Caco-2 (cell line): Measurements from ENCODE around the gene CCDC28B. TPM values are rescaled to one million over a fixed set of nuclear protein-coding genes. Genes with fewer than 3 reads are reported as not detected.

Source experiments
- BruUV-seq: library from RNA; stranded (reverse); fragments of 400-500 nt; replicated peaks from 2 replicates; lab custom pipeline; 2021; lab: Mats Ljungman, UMichigan
- CTCF ChIA-PET: fragments of 300-600 bp; sonication (Branson Sonifier 250); formaldehyde crosslinking; loops from one replicate; lab custom pipeline; 2022; ENCODE audit warnings: antibody characterized with exemption; lab: Charles Lee
- POLR2A ChIA-PET: fragments of 300-600 bp; sonication (Branson Sonifier 250); formaldehyde crosslinking; loops from one replicate; lab custom pipeline; 2022; ENCODE audit warnings: antibody characterized with exemption; lab: Charles Lee
- DNase-seq, 2 experiments: peaks; one replicate each; pipeline versions ENCODE4 v3.0.0 to v3.0.0-alpha.2; 2020 to 2022
- H3K27me3 ChIP-seq: replicated peaks from 2 replicates; pipeline ENCODE4 v1.6.0; 2011; ENCODE audit warnings: low read length; ENCODE audit not compliant: control insufficient read depth, insufficient read depth
- H3K36me3 ChIP-seq: 2 replicates; pipeline ENCODE4 v1.5.1; 2011; ENCODE audit warnings: low read length; ENCODE audit not compliant: control insufficient read depth, insufficient read depth
- H3K4me1 ChIP-seq: fragments of 250-450 bp; sonication (Bioruptor Pico); 2 replicates; pipeline ENCODE4 v1.5.1; 2020; ENCODE audit warnings: mild to moderate bottlenecking
- H3K4me3 ChIP-seq: 2 replicates; pipeline ENCODE4 v1.5.1; 2011; ENCODE audit warnings: low read depth, mild to moderate bottlenecking, control low read depth, low read length
- H3K9me3 ChIP-seq: fragments of 250-450 bp; sonication (Bioruptor Pico); 2 replicates; pipeline ENCODE4 v1.5.1; 2020; ENCODE audit warnings: mild to moderate bottlenecking, moderate library complexity
- H3K27ac Mint-ChIP-seq: one replicate; pipeline ENCODE4 v1.8.0; 2022; ENCODE audit warnings: mixed read lengths; ENCODE audit not compliant: unreplicated experiment
- H3K27me3 Mint-ChIP-seq: one replicate; pipeline ENCODE4 v1.8.0; 2022; ENCODE audit warnings: mixed read lengths; ENCODE audit not compliant: insufficient read depth, unreplicated experiment
- H3K36me3 Mint-ChIP-seq: one replicate; pipeline ENCODE4 v1.8.0; 2022; ENCODE audit warnings: mild to moderate bottlenecking, mixed read lengths; ENCODE audit not compliant: insufficient read depth, unreplicated experiment
- H3K4me1 Mint-ChIP-seq: one replicate; pipeline ENCODE4 v1.8.0; 2022; ENCODE audit warnings: low read depth, mixed read lengths; ENCODE audit not compliant: unreplicated experiment
- H3K4me3 Mint-ChIP-seq: one replicate; pipeline ENCODE4 v1.8.0; 2022; ENCODE audit warnings: mild to moderate bottlenecking, moderate library complexity, mixed read lengths; ENCODE audit not compliant: unreplicated experiment
- H3K9me3 Mint-ChIP-seq: one replicate; pipeline ENCODE4 v1.8.0; 2022; ENCODE audit warnings: mixed read lengths; ENCODE audit not compliant: unreplicated experiment
- intact Hi-C: fragments of 100-400 bp; cut with micrococcal nuclease; formaldehyde crosslinking; loops from one replicate; pipeline ENCODE4 v1.10.0; 2022; ENCODE audit not compliant: unreplicated experiment
- total RNA-seq: library from RNA; stranded (reverse); gene quantifications from 2 replicates; pipeline ENCODE4 v1.2.3, GENCODE V29; 2022
- TF ChIP-seq, protein P1 (sequence below), 2 experiments: fragments of 200-600 bp in 1 of 2; IDR thresholded peaks; 1 replicate in 1 of 2; 2 replicates in 1 of 2; pipeline versions ENCODE4 v1.5.1 to v1.8.0; 2011 to 2022; ENCODE audit warnings: antibody characterized with exemption in 1 of 2, control low read depth in 1 of 2, inconsistent platforms in 1 of 2, low read depth in 1 of 2, low read length in 1 of 2, mild to moderate bottlenecking in 1 of 2, moderate library complexity in 1 of 2; ENCODE audit not compliant: insufficient read depth in 1 of 2, severe bottlenecking in 1 of 2, unreplicated experiment in 1 of 2

CCDC28B gene
- total RNA-seq, 1 experiment from 2014 or later, result 3.9 TPM

DNA sequence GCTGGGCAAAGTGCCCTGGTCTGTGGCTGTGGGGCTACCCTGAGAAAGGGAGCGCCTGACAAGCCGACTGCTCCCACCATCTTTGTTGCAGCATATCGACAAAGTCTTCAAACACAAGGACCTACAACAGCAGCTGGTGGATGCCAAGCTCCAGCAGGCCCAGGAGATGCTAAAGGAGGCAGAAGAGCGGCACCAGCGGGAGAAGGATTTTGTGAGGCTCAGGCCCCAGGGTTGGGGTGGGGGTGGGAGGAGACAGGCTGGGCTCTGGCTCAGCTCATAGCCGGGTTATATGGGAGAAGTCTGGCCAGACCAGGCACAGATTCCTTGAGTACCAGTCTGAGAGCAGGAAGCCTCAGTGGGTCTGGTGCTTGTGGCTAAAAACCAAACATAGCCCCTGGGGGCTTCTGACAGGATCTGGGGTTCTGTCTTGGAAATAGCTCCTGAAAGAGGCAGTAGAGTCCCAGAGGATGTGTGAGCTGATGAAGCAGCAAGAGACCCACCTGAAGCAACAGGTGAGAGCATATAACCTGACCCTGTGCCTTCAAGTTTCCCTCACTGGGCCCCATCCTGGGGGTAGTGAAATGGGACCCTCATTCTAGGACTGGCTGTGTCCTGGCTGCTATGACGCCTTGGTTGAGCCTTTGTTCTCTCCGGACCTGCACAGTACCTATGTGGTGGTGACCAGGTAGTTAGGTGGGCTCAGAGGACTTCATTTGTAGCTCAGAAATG is 8.0 kb upstream of the CCDC28B start:
- Histone ChIP-seq H3K4me3 (no peak overlapping the region), H3K4me1 (no peaks in the 10 kb centered on the region), H3K36me3 (peaks cover 3% of the 10 kb centered on the region), H3K27me3 (no peaks in the 10 kb centered on the region), H3K9me3 (no peaks in the 10 kb centered on the region)
- no TSS peak for BruUV-seq
- TF ChIP-seq, protein P1, sequence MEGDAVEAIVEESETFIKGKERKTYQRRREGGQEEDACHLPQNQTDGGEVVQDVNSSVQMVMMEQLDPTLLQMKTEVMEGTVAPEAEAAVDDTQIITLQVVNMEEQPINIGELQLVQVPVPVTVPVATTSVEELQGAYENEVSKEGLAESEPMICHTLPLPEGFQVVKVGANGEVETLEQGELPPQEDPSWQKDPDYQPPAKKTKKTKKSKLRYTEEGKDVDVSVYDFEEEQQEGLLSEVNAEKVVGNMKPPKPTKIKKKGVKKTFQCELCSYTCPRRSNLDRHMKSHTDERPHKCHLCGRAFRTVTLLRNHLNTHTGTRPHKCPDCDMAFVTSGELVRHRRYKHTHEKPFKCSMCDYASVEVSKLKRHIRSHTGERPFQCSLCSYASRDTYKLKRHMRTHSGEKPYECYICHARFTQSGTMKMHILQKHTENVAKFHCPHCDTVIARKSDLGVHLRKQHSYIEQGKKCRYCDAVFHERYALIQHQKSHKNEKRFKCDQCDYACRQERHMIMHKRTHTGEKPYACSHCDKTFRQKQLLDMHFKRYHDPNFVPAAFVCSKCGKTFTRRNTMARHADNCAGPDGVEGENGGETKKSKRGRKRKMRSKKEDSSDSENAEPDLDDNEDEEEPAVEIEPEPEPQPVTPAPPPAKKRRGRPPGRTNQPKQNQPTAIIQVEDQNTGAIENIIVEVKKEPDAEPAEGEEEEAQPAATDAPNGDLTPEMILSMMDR (IDR thresholded peaks at IDR 0.05; ENCODE audit: insufficient read depth in 1 of 2, low read depth in 1 of 2, low read length in 1 of 2, severe bottlenecking in 1 of 2, unreplicated experiment in 1 of 2), result no peak
- Mint-ChIP-seq H3K27ac (no peak overlapping the region), H3K4me1 (no peaks in the 10 kb centered on the region), H3K27me3 (no peaks in the 10 kb centered on the region), H3K9me3 (no peaks in the 10 kb centered on the region), H3K36me3 (peaks cover 70% of the 10 kb centered on the region), H3K4me3 (no peak overlapping the region)
- CTCF ChIA-PET, result no interaction called here
- intact Hi-C loops, result no loop called here
- no peak for DNase-seq
- POLR2A ChIA-PET, result no interaction called here

DNA sequence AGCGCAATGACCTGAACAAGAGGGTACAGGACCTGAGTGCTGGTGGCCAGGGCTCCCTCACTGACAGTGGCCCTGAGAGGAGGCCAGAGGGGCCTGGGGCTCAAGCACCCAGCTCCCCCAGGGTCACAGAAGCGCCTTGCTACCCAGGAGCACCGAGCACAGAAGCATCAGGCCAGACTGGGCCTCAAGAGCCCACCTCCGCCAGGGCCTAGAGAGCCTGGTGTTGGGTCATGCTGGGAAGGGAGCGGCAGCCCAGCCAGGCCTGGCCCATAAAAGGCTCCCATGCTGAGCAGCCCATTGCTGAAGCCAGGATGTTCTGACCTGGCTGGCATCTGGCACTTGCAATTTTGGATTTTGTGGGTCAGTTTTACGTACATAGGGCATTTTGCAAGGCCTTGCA is 5.4 kb upstream of the CCDC28B start:
- Histone ChIP-seq H3K4me3 (no peak overlapping the region), H3K9me3 (no peaks in the 10 kb centered on the region), H3K27me3 (no peaks in the 10 kb centered on the region), H3K4me1 (no peaks in the 10 kb centered on the region), H3K36me3 (0 out of 2 replicates have a peak, but pooled peaks cover 1% of the 10 kb centered on the region)
- TF ChIP-seq, protein P1 (IDR thresholded peaks at IDR 0.05; ENCODE audit: insufficient read depth in 1 of 2, low read depth in 1 of 2, low read length in 1 of 2, severe bottlenecking in 1 of 2, unreplicated experiment in 1 of 2), result no peak
- Mint-ChIP-seq H3K4me3 (no peak overlapping the region), H3K4me1 (no peaks in the 10 kb centered on the region), H3K9me3 (no peaks in the 10 kb centered on the region), H3K36me3 (peaks cover 62% of the 10 kb centered on the region), H3K27me3 (no peaks in the 10 kb centered on the region), H3K27ac (no peak overlapping the region)
- DNase-seq, result no peak
- no TSS peak for BruUV-seq
- intact Hi-C loops, result no loop called here
- CTCF ChIA-PET, result no interaction called here
- POLR2A ChIA-PET, result no interaction called here

DNA sequence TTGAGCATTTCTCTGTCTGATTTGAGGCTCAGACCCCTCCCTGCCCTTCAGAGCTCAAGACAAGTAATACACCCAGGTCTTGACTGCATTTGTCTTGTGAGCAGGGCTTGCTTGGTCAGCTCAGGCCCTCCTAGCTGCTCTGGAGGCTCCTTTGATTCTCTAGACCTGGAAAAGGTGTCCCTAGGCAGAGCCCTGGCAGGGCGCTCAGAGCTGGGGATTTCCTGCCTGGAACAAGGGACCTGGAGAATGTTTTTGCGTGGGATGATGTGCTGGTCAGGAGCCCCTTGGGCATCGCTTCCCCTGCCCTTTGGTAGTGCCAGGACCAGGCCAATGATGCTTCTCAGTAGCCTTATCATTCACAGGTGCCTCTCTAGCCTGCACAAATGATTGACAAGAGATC is 4.9 kb upstream of the CCDC28B start:
- Mint-ChIP-seq H3K27me3 (no peaks in the 10 kb centered on the region), H3K36me3 (peaks cover 59% of the 10 kb centered on the region), H3K27ac (no peak overlapping the region), H3K4me3 (no peak overlapping the region), H3K4me1 (no peaks in the 10 kb centered on the region), H3K9me3 (no peaks in the 10 kb centered on the region)
- no peaks in the 10 kb centered on the region for H3K27me3 ChIP-seq
- 0 out of 2 replicates have a peak, but pooled peaks cover 1% of the 10 kb centered on the region for H3K36me3 ChIP-seq
- H3K4me3 ChIP-seq, result no peak overlapping the region
- intact Hi-C loops, result no loop called here
- TF ChIP-seq, protein P1 (IDR thresholded peaks at IDR 0.05; ENCODE audit: insufficient read depth in 1 of 2, low read depth in 1 of 2, low read length in 1 of 2, severe bottlenecking in 1 of 2, unreplicated experiment in 1 of 2), result no peak
- POLR2A ChIA-PET, result interaction anchor here (1.1 kb wide), 1 partner anchor 579 kb away, joined by 3 read pairs; no protein-coding TSS in a partner anchor
- no peak for DNase-seq
- CTCF ChIA-PET, result no interaction called here
- no peaks in the 10 kb centered on the region for H3K9me3 ChIP-seq
- no TSS peak for BruUV-seq
- no peaks in the 10 kb centered on the region for H3K4me1 ChIP-seq
